NK-92 (cell line): Measurements from ENCODE around the gene GCLM.

ENCODE experiments used
- DNase-seq: peaks from one replicate; lab custom pipeline; 2025; ENCODE audit not compliant: unreplicated experiment; lab: John Stamatoyannopoulos, UW

Gene GCLM

DNA sequence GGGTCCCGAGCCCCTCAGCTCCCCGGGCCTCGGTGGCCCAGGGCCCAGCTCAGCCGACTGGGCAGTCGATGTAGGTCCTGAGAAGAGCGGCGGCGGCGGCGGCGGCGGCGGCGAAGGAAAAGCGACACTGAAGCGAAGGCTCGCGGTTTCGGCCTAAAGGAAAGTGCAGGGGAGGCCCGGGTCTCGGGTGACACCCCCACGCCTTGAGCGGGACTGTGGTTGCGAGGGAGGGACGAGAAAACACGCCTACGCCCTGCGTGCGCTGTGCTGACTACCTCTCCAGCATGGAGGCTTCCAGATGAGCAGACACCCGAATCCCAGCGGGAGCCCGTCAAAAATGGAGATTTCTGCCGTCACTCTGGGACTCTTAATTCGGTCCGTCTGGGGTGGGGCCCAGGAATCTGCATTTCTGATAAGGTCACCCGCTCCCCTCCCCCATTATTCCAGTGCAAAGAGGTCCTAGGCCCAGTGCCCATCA, 61.4 kb downstream of the GCLM start:
- no peak for DNase-seq

DNA sequence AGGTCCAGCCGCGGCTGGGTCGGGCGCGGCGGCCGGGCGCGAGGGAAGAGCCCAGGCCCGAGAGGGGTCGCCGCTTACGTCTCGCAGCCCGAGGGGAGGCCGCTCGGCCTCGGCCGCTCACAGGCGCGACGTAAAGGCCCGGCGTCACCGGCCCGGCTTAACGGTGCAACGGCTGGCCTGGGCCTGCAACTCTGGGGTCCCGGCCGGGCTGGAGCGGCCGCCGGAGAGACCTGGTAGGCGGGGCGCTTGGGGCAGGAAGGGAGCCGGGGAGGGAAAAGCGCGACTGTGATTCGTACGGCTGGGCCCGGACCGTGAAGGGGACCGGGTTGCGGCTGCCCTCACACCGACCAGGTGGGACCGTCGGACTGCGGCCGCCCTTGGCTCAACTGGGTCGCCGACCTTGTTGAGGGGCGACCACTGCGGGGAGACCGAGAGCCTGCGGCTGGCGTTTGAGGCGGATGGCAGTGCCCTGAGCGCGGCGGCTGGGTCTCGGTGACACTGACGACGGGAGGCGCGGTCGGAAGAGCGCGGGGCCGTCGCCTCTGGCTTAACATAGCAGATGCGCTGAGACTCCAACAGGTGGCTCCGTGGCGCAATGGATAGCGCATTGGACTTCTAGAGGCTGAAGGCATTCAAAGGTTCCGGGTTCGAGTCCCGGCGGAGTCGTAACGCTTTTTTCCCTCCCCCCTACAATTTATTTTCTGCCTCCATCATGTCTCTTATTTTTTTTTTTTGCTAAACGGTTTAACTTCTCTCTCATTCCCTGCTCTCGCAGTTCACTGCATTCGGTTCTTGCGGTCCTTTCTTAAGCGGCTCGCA, 62.0 kb downstream of the GCLM start:
- DNase-seq = peak; percentile 33

DNA sequence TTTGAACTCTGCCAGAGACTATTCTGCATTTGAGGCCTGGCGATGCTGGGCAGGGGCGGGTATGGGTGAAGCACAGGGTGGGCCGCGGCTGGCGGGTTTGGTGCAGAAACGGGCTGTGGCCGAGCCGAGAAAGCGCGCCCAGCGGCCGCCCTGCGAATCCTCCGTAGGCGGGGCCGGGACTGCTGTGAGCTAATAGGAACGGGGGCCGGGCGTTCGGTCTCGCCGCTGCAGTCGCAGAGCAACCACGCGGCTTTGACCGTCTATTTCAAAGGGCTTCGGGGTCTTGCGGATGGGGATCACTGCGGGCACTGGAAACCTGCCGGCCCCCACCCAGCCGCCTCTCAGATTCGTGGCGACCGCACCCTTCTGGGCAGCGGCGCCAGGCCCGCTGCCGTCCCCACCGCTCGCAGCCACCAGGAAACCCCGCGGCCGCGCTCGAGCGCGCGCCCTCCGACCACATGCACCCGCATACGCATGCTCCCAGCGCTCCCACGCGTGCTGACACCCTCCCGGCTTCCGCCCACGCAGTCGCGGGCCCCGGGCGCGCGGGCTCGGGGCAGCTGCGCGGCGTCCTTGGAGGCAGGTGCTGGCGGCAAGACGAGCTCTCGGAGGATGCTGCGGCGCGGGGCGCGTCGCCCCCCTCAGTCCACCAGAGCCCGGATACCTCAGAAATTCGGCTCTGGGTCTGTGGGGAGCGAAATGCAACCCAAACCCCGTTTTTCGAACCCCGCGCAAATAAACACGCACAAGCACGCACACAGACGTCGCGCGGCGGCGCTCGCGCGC, 62.8 kb downstream of the GCLM start:
- DNase-seq = no peak

DNA sequence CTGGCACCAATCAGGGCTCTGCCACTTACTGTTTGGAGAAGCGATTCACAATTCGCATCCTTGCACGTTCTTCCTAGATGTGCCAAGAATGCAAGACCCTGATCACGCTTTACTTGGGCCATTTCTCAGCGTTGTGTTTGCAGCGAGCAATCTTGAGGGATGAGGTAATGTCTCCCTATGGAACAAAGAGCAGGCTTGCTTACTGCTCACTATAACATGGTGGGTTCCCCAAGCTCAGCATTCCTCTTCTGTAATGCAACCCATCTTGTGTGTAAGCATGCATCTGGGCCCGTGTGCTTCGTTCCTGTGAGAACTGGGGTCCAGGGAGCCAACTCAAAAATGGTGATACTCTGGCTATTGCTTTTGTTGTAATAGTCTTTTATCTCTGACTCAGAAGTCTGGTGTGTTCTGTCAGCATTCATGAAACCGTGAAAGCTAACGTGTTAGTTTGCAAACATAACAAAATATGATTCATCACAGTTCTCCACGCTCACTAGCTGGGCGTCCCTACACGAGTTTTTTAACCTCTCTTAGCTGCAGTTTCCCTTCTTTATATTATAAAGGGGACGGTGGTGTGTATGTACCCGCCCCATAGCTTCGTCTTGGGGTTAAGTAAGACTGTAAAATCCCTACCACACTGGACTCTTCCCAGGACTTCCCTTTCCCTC, 63.6 kb downstream of the GCLM start:
- no peak for DNase-seq

DNA sequence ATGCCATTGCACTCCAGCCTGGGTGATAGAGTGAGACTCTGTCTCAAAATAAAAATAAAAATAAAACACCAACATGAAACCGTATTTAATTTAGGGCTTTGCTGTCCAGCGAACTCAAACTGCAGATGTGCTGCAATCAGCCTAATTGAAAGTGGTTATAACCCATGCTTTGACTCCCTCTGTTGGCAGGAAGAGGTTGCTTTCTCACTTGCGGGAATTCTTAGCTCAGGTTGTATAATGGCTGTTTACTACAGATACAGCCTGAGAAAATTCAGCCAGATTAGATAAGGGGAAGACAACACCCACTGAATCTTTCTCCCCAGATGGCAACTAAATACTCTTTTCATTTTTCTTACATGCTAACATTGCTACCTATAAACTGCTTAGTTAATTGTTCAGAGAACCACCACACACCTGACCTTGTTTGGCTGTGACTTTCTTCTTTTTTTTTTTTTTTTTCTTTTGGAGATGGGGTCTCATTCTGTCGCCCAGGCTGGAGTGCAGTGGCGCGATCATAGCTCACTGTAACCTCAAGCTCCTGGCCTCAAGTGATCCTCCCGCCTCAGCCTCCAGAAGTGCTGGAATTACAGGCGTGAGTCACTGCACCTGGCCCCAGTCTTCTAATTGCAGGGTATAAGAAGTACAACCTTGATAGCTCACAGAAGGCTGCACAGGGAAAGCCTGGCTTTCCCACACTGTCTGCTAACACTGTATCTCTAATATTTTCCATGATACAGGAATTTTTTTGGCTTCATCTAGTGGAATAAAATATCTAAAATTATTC, 64.8 kb downstream of the GCLM start:
- DNase-seq = no peak

DNA sequence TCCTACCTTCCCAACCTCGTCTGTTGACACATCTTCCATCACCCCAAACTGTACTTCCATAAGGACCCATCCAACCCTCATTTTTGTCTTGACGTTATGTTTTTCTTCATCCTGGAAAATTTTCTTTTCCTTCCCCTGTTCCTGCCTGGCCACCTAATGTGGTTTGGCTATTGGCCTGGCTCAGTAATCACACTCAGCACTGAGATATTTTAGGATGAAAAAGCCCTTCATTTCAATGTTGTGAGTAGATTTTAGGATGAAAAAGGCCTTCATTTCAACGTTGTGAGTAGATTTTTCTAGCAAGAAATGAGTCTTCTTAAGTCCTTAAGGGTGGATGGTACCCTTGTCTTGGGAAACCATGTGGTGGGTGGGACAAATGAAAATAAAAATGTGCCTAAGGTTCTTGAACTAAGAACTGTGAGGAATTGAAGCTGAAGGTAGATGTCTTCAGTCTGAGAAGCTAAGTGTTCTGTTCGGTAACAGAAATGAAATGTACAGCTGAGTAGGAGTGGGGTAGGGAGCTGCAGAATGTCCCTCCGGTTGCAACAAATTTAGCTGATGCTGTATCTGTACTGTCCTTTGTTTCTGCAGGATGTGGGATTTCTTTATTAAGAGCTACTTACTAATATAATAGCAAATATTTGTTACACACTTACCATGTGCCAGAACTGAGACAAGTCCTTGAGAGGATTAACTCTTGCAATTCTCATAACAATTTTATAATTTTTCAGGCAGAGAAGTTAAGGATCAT, 66.3 kb downstream of the GCLM start:
- no peak for DNase-seq

DNA sequence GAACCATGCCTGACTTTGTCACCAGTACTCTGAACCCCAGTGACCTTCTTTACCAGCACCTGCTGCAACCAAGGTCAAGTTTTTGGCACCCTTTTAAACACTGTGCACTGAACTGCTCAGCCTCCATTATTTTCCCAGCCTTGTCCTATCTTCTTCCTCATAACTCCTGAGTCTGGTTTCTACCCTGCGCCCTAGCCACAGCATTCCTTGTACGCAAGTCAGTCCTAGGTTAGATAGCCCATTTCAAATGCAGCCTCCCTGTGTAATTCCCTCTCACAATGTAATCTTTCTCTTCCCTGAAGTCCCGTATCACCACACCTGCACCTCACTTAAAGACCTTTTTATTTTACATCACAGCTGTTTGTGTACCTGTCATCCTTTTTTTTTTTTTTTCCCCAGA, 67.5 kb downstream of the GCLM start:
- no peak for DNase-seq

DNA sequence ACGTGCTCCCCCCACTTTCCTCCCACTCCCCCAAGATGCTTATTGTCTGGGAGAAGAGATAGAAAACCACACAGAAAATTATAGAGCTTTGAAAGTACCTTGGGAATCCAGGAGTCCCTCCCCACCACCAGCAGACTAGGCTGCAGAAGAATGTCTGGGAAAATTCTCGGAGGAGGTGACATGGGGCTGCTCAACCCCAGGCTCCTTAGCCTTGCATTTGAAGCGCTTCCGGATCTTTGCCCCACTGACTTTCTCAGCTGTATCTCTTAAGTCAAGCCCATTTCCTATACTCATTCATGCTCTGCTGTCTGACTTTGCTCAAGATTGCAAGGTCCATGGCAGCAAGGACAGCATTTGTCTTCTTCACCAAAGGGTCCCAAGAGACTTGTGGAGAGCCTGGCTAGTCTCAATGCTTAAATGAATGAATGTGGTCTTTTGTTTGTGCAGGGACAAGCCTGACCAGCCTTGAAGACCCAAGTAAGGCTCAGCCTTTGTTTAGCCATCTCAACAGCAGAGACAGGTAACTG, 68.2 kb downstream of the GCLM start:
- DNase-seq = no peak

DNA sequence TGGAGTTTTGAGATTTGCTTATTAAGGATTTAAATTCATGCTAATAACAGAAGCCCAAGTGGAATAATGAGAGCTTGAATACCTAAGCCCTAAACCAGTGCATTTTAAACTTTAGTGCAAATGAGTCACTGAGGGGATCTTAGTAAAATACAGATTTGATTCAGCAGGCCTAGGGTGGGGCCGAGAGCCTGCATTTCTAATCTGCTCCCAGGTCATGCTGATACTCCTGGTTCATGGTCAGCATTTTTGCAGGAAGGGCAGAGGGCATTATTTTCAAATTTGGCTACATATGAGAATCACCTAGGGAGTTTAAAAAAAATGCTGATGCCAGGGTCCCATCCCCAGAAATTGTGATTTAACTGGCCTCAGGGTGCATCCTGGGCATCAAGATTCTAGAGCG, 69.5 kb downstream of the GCLM start:
- DNase-seq = no peak

DNA sequence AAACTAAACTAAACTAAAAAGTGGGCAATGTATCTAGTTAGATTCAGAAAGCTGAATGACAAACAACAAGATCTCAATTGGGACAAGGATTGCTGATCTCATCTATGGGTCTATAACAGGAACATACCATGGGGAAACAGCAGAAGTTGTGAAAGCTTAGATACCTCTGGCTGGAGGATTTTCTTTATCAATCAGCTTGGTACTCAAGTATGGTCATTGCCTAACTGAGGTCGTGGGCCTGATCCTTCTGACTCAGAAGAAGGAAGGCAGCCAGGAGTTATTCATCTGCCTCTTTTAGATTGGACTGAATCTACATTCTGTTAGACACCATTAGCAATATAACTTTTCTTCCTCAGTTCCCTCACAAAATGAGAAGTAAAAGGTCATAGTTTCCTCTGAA, 69.9 kb downstream of the GCLM start:
- no peak for DNase-seq

DNA sequence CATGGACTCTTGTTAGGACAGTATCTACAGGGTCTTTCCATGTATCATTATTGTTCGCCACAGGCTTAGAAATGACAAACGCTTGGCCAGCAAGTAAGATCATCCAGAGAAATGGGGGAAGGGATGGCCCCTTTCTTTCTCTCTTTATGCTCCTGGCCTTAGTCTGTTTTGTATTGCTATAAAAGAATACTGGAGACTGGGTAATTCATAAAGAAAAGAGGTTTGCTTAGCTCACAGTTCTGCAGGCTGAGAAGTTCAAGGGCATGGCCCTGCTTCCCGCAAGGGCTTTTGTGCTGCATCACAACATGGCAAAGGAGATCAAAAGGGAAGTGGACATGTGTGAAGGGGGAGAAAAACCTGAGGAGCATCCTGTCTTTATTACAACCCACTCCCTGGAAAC, 71.3 kb downstream of the GCLM start:
- no peak for DNase-seq
